ENCODE results near the gene NSMF.

NSMF gene

DNA sequence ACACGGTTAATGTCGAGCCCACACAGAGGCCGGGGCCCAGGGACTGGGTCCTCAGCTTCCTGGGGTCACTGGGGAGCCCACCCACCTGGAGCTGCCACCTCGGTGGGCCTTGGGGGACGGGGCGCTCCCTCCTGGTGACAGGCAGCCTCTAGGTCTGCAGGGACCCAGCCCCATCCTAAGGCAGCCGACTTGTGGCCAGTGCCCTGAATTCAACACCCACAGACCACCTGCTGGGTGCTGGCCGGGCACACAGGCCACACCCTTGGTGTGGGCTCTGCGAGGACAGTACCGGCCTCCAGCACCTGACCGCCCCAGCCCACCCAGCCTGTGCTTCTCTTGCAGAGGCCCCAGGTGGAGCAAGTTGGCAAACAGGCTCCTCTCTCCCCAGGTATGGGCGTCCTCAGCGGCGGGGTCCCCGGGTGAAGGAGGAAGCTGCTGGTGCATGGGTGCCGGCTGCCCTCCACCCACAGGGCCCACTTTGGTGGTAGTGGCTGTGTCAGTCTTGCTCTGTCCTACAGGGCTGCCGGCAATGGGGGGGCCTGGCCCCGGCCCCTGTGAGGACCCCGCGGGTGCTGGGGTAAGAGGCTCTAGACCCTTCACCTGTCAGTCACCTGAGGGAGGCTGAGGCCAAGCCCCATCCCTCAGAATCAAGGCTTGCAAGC lies 26.3 kb downstream of the NSMF start:
- DNase-seq (ENCODE audit: low spot score) = no peak

DNA sequence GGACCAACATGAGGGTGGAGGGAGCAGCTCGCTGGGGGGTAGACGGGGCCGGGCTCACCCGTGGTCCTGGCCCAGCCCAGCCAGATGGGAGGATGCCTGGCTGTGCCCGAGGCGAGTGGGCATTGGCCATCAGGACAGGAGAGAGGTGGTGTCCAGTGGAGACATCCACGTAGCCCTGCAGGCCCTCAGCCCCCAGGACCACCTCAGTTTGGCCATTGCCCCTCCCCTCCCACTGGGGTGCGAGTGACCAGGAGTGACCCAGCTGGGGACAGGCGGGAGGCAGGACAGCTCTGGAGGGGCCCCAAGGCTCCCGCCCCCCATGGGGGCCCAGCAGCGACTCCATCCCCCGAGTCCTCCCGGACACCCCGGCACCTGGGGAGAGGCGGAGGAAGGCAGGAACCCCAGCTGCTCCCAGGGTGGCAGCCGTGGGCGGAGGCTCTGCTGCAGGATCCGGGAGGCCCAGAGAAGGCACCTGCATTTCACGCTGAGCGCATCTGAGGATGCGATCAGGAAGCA lies 27.7 kb downstream of the NSMF start:
- no peak for DNase-seq (ENCODE audit: low spot score)

DNA sequence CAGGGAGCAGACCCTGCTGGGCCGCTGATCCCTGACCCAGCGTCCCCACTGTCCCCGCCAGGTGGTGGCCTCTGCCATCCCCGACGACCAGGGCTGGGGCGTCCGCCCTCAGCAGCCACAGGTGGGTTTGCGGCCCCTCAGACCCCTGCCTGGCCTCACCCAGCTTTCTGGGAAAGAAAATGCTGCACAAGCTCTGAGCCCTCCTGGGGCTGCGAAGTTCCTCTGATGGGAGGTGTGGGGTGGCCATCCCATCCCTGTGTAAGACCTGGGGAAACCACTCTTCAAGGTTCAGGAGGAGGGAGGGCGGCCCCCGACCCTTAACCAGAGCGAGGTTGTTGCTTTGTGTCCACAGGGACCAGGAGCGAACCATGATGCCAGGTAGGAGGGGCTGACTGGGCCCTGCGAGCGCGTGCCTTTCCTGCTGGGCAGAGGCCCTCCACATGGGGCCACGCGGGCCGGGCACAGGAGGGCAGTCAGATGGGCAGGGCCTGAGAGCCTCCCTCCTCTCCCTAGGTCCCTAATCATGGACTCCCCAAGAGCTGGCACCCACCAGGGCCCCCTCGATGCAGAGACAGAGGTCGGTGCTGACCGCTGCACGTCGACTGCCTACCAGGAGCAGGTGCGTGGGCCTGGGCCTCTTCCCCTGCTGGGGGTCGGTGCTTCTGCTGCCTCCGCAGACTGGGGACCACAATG lies 28.3 kb downstream of the NSMF start:
- no peak for DNase-seq (ENCODE audit: low spot score)

DNA sequence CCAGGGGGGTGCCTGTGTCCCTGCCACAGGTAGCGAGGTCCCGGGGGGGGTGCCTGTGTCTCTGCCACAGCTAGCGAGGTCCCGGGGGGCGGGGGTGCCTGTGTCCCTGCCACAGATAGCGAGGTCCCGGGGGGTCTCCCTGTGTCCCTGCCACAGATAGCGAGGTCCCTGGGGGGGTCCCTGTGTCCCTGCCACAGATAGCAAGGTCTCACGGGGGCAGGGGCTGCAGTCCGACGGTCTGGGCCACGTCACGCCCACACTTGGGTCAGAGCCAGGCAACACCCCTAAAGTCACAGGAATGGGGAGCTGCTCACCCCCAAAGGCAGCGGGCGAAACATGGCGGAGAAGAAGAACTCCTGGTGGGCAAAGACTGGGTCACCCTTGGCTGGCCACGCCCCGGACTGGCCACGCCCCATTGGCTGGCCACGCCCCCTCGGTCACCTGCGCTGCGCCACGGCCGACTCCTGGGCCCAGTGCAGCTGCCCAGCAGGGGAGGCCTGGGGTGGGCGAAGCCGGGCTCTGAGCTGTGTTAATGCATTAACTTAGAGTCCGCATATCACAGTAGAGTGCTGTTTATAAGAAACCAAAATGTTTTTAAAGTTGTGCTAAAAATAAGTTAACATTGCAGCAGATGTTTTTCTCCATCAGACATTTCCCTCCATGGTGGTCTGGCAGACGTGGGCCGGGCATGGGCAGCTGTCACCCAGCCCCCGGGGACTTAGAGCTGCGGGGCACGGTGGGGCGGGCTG lies 29.0 kb downstream of the NSMF start:
- DNase-seq (ENCODE audit: low spot score) = no peak

DNA sequence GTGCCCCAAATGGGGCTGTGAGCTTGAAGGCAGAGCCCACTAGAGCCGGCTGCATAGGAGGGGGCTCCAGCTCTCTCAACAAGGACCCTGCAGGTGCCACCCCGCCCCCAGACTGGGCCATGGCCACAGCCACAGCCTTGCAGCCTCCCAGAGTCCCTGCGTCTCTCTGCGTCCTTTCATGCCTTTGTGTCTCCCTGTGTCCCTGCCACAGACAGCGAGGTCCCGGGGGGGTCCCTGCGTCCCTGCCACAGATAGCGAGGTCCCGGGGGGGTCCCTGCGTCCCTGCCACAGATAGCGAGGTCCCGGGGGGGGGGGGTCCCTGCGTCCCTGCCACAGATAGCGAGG lies 29.6 kb downstream of the NSMF start:
- DNase-seq (ENCODE audit: low spot score) = no peak

DNA sequence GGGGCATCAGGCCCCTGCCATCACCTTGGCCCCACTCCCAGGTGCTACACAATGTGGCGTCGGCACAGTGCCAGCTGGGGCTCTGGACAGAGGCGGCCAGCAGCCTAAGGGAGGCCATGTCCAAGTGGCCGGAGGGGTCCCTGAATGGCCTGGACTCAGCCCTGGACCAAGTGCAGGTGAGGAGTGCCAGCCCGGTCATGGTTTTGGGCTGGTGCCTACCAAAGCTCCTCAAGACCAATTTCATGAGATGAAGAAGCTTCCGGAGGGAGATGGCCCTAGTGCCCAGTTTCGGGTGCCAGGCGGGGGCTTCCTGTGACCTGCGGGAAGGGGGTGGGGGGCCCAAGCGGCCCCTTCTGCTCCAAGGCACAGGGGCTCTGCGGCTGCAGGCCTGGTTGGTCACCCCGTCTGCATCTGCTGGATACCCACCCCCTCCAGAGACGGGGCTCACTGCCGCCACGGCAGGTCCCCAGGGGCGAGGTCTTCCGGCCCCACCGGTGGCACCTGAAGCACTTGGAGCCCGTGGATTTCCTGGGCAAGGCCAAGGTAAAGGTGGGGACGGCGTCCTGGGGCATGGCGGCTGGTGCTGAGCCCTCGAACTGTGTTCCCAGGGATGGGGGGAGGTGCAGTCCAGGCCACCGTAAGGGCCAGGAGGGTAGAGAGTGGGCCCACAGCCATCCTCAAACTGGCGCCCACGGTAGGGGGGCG lies 30.1 kb downstream of the NSMF start:
- no peak for DNase-seq (ENCODE audit: low spot score)

DNA sequence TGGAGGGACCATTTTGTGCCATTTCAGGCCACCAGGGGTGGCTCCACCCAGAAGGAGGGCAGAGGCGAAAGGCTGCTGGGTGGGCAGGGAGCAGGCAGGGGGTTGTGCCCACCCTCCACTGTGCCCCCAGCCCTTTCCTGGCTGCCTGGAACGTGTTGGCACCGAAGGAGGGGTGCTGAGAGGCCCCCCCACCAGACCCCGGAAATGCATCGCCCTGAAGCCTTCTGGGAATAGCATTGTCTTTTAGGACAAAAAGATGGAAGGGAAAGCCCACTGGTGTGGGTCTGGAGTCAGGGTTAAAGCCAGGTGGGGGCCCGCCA lies 30.9 kb downstream of the NSMF start:
- DNase-seq (ENCODE audit: low spot score) = no peak

DNA sequence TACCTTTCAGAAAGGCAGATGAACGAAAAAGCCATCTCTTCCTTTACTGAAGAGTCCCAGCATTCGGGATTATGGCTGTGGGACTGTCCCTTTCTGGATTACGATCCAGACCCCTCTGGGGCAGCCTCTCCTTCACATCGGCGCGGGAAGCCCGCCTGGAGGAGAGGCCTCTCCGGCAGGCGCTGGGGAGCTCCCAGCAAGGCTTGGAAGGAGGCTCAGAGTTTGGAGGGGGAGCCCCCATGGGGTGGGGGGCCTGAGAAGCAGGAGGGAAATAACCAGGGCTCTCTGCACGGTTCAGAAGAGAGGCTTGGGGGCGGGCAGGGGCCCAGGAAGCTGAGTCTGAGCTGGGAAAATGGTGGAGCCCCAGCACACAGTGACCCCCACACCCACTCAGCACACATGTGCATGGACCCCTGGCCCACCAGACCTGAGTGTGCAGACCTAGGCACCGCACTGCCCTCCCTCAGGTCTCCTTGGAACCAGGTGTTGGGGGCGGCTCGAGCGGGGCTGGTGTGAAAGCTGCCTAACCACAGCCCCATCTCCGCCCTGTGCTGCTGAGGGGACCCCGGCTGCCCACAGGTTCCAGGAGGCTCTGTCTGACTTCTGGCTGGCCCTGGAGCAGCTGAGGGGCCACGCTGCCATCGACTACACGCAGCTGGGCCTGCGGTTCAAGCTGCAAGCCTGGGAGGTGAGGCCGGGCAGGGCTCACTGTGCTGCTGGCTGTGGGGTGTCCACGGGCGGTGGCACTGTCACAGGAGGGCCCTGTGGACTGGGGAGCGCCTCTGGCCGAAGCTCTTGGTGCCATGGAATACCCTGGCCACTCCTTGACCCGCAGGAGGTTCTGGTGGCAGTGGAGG lies 31.5 kb downstream of the NSMF start:
- no peak for DNase-seq (ENCODE audit: low spot score)

DNA sequence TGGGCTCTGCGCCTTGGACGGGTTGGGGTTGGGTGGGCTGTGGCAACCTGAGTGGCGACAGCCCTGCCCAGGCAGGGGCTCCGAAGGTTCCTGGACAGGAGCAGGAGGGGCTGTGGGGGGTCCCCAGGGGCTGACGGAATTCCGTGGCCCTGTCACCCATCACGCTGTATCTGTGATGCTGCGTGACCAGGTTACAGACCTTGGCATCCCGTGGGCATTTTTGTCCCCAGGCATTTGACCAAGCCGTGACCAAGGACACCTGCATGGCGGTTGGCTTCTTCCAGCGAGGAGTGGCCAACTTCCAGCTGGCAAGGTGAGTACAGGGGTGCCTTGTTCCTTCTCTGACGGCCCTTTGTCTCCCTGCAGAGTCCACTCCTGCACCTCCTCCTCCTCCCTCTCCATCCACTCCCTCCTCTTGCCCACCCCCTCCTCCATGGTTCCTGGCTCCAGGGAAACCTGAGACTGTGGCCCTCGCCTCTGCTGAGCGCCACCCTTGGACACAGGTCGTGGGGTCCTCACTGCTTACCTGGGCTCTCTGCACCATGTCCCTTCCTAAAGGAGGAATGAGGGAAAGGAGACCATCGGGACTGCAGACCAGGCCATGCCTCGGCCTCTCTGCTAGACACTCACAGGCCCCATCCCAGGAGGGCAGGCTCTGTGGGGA lies 33.0 kb downstream of the NSMF start:
- DNase-seq (ENCODE audit: low spot score) = no peak

DNA sequence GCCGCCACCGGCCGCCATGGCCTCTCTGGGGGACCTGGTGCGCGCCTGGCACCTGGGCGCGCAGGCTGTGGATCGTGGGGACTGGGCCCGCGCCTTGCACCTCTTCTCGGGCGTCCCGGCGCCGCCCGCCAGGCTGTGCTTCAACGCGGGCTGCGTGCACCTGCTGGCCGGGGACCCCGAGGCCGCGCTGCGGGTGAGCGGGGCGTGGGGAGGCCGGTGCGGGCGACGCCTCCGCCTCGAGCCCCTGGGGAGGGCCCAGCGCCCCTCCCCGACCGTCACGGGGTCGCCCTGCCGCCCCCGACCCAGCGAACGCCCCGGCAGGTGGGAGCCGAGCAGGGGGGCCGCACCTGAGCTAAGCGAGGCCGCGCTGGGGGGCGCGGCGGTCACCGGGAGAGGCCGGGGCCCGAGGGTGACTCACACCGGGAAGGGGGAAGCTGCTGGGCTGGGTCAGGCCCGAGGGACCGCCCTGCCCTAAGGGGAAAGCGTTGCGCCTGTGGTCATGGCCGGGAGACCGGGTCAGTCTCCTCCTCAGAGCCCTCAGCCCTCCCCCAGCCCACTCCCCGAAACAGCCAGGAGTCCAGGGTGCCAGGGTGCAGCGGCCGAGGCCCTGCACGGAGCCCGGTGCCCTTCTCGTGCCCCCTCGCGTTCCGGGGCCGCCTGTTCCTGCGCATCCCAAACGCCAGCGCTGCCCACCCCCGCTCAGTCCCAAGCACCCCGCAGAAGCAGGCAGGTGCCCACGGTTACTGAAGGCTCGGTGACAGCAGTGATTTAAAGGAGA lies 35.4 kb downstream of the NSMF start:
- DNase-seq (ENCODE audit: low spot score) = no peak

DNA sequence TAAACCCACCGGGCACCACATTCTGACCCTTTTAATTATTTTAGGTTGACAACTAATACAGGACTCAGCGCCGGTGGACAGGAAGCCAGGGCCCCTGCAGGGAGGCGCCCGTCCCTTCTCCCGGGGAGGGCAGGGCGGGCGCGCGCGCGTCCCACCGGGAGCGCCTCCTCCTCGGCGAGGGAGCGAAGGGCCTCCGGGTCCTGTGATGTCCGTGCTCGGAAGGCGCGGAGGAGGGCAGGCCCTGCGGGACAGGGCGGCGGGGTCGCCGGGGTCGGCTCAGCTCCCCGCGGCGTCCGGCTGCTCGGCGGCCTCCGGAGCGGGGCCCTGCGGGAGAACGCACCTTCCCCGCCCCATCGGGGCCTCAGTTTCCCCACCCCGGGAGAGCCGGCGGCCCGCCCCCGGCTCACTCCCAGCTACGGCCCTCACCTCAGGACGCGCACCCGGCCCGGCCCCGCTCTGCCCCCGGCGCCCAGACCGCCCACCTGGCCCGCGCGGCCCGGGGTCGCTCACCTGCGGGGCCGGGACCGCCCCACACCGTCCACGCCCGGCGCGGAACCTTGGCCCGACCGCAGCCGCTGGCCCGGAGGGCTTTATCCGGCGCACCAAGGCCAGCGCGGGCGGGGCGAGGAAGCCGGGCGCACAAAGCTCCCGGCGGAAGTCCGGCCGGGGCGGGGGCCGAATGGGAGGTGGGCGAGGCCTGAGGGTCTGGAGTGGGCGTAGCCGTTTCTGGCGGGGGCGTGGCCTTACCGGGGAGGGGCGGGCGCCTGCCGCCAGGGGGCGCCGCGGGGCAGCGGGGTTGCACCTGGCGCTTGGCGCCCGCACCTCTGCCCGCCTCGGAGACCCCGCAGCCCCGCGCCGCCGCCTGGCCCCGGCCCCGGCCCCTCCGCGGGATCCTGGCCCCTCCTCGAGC lies 36.3 kb downstream of the NSMF start, which contains the start of the genes EXD3 and NOXA1:
Gene EXD3, minus strand, starts transcription at position 559 of the 910 bp plus-strand sequence. CDS start 27,805 bp downstream, outside the sequence.
Gene NOXA1, plus strand, starts transcription at position 790 of the 910 bp plus-strand sequence. CDS start 137 bp downstream, outside the sequence.
- peak; percentile 91 for DNase-seq (ENCODE audit: low spot score)

DNA sequence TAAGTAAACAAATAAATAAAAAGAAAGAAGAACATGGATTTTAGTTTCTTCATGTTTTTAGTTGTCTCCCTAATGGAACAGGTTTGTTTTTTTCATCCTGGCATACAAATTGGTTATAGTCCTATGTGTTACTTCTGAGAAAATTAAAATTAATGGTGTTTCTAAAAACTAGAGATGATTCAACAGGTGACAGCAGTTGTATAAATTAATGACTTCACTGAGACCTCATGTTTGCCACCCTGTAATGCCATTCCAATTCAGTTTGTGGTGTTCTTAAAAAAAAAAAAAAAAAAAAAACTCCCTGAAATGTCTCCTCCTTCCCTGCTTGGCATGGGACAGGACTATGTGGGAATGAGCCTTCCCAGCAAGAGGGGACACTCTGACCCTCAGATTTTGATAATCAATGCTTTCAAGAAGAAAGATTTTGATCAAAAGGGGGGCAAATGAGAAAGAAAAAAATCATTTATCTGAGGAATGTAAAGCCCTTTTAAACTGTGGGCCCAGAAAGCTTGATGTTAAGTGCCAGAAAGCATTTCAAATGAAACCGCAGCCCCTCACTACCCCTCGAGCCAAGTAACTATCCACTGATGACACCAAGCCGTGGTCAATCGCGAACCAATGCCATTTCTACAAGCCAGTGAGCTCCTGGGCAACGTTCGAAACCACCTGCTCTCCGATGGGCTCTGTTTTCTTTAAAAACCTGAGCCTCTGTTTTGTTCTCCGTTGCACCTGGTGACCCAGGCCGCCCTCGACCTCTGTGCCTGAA lies 37.1 kb downstream of the NSMF start:
- no peak for DNase-seq (ENCODE audit: low spot score)

DNA sequence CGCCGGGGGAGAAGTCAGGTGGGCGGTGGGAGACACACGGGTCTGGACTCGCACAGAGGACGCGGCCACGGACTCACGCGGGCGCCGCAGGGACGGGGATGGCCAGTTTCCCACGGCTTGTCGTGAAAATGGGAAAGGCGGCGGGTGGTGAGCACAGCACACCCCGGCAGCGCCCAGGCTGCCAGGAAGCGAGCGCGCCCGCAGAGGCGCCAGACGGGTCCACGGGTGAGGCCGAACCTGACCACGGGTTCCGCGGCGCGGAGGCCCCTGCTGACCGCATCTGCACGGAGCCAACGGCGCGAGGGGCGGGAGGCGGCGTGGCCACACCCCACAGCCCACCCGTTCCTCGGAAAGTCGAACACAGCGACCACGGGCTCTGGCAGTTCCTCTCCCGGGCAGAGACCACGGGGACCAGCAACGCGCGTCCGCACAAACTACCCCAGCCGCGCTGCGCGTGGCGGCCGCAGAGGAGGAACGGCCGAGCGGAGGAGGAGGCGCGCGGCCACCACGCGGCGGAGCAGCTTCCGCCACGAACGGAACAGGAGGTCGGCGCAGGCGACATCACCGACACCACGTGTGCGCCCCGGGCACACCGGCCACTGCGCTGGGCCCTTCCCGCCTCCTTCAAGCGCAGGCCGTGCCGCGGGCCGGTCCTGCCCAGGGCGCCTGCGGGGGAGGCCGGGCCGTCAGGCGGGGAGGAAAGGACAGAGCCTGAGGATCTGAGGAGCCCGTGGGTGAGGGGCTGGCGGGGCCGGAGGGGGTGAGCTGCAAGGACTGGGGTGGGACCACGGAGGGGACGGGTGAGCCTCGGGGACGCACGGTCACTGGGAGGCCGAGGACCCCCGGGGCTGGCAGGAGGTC lies 41.7 kb downstream of the NSMF start:
- DNase-seq (ENCODE audit: low spot score) = no peak

DNA sequence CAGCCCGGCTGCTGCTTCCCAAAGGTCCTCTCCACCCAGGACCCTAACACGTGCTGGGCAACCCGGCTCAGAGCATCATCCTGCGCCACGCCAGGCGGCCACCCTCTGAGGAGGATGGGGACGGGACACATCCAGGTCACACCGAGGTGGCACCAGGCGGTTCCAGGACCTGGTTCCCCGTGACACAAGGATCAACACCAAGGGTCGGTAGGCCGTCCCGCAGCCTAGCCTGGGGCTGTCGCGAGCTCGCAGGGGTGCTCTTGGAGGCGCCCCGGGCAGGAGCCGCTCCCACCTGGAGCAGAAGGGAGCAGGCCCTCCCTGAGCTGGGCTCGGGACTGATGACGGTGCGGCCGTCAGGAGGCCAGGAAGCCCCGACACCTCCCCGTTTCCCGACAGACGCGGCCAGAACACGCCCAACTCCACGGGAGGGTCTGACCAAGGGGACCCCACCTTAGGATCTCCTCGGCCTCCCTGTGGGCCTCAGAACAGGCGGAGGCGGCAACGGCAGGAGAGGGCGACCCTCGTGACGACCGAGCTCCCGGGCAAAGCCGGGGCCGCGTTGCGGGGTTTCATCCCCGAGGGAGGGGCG lies 42.5 kb downstream of the NSMF start:
- DNase-seq (ENCODE audit: low spot score) = no peak

DNA sequence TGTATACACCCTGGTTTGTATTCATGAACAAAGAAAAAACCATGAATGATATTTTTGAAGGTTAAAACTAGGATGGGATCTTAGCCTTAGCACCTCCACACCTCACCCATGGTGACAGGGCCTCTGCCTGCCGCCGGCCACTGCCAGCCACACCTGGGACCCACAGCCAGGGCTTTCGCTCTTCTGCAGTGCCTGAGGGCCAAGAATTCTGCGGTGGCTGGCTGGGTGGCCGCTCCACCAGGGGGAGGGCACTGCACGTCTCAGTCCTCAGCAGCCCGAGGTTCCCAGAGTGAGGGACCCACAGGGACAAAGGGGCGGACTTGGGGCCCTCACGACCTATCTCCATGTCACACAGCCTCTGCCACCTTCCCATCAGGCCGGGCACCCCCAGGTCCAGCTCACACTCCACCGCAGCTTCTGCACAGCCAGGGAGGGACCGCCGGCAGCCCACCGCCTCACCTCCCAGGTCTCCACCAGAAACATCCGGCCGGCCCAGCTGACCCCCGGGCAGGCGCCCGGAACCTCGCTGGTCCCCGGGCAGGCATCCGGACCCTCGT lies 43.0 kb downstream of the NSMF start:
- DNase-seq (ENCODE audit: low spot score) = no peak

DNA sequence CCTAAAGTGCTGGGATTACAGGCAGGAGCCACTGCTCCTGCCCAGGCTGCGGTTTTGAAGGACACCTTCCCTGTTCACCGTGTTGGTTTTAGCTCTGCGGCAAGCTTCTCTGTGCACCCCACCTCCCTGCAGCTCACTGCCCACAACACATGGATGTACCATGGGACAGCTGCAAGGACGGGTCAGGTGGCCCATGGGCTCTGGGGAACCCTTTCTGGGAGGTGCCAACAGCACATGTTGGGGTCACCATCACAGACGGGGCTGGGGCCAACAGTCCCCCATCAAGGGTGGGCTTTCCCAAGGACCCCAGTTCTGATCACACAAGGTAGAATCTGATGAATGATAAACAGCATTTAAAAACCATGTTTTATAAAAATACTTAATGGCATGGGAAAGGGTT lies 43.7 kb downstream of the NSMF start:
- no peak for DNase-seq (ENCODE audit: low spot score)

DNA sequence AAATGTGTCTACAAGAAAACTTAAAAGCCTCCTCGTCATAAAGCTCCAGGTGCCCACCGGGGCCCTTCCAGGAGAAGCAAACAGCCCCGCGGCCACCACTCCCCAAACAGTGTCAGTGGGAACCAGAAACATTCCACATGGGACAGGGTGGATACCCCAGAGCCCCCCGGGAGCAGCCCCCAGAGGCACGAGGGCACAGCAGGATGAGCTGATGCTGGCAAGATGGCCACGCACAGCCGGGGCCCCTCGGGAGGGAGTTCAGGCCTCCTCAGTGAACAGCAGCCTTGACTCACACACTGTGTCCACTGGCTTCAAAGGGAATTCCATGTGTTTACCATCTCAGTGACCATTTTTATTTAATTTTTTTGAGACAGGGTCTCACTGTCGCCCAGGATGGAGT lies 46.7 kb downstream of the NSMF start:
- no peak for DNase-seq (ENCODE audit: low spot score)
